Common myeloid progenitor, CD34-positive (primary cell): ENCODE results near the gene KMT2B. TPM values are rescaled to one million over a fixed set of nuclear protein-coding genes. Genes with fewer than 3 reads are reported as not detected.

ENCODE experiments used
- CTCF ChIA-PET: fragments of 350-600 bp; sonication (Branson Sonifier 250); formaldehyde crosslinking; loops from one replicate; lab custom pipeline; 2021; ENCODE audit warnings: antibody characterized with exemption; lab: Charles Lee
- POLR2A ChIA-PET: fragments of 350-600 bp; sonication (Branson Sonifier 250); formaldehyde crosslinking; loops from one replicate; lab custom pipeline; 2021; ENCODE audit warnings: antibody characterized with exemption; lab: Charles Lee
- DNase-seq, 3 donors: peaks; one replicate each; pipeline versions ENCODE4 v3.0.0 to v3.0.0-alpha.2; 2013
- H3K27ac ChIP-seq, 2 experiments: 1 replicate in 1 of 2; 2 replicates in 1 of 2; pipeline ENCODE4 v1.7.0; 2013; ENCODE audit warnings: inconsistent platforms in 2 of 2, low read length in 2 of 2, mild to moderate bottlenecking in 2 of 2, low read depth in 1 of 2, moderate library complexity in 1 of 2; ENCODE audit not compliant: severe bottlenecking in 2 of 2, insufficient read depth in 1 of 2, poor library complexity in 1 of 2
- H3K27me3 ChIP-seq, 5 experiments: replicated peaks in 2 of 5; 1 replicate in 3 of 5; 2 replicates in 2 of 5; pipeline versions ENCODE4 v1.6.1 to v1.7.0; 2013; ENCODE audit warnings: low read length in 4 of 5, mild to moderate bottlenecking in 2 of 5, moderate library complexity in 2 of 5, inconsistent platforms in 1 of 5; ENCODE audit not compliant: insufficient read depth in 5 of 5, control insufficient read depth in 4 of 5
- H3K36me3 ChIP-seq, 4 experiments: 1 replicate in 2 of 4; 2 replicates in 2 of 4; pipeline versions ENCODE4 v1.6.1 to v1.7.0; 2013; ENCODE audit warnings: low read length in 3 of 4, control low read depth in 1 of 4, mild to moderate bottlenecking in 1 of 4; ENCODE audit not compliant: control insufficient read depth in 4 of 4, insufficient read depth in 4 of 4
- H3K4me1 ChIP-seq, 4 experiments: 1 replicate in 3 of 4; 2 replicates in 1 of 4; pipeline versions ENCODE4 v1.6.1 to v1.7.1; 2013; ENCODE audit warnings: low read length in 3 of 4, mild to moderate bottlenecking in 3 of 4, control low read depth in 1 of 4, inconsistent platforms in 1 of 4, moderate library complexity in 1 of 4; ENCODE audit not compliant: control insufficient read depth in 4 of 4, insufficient read depth in 4 of 4; ENCODE audit errors: control extremely low read depth in 1 of 4
- H3K4me3 ChIP-seq, 7 experiments: 1 replicate in 4 of 7; 2 replicates in 3 of 7; pipeline versions ENCODE4 v1.5.1 to v1.7.0; 2013; ENCODE audit warnings: mild to moderate bottlenecking in 7 of 7, low read length in 6 of 7, moderate library complexity in 6 of 7, inconsistent platforms in 2 of 7, low read depth in 2 of 7, control low read depth in 1 of 7; ENCODE audit not compliant: insufficient read depth in 4 of 7, control insufficient read depth in 1 of 7; ENCODE audit errors: extremely low read depth in 1 of 7
- H3K9me3 ChIP-seq, 5 experiments: 1 replicate in 4 of 5; 2 replicates in 1 of 5; pipeline versions ENCODE4 v1.6.1 to v1.7.1; 2013; ENCODE audit warnings: low read length in 4 of 5, mild to moderate bottlenecking in 2 of 5, inconsistent platforms in 1 of 5, low read depth in 1 of 5, moderate library complexity in 1 of 5; ENCODE audit not compliant: control insufficient read depth in 4 of 5, insufficient read depth in 2 of 5; ENCODE audit errors: control extremely low read depth in 1 of 5
- WGBS: methylation state at CpG from one replicate; pipeline ENCODE4 v1.1.5; 2013; ENCODE audit not compliant: insufficient coverage; 5-methylcytosine and 5-hydroxymethylcytosine counted together
- polyA plus RNA-seq: library from polyadenylated mRNA; unstranded; fragments of 120-200 nt; gene quantifications from one replicate; pipeline ENCODE4 v1.2.1, GENCODE V29; 2013

Gene KMT2B, protein sequence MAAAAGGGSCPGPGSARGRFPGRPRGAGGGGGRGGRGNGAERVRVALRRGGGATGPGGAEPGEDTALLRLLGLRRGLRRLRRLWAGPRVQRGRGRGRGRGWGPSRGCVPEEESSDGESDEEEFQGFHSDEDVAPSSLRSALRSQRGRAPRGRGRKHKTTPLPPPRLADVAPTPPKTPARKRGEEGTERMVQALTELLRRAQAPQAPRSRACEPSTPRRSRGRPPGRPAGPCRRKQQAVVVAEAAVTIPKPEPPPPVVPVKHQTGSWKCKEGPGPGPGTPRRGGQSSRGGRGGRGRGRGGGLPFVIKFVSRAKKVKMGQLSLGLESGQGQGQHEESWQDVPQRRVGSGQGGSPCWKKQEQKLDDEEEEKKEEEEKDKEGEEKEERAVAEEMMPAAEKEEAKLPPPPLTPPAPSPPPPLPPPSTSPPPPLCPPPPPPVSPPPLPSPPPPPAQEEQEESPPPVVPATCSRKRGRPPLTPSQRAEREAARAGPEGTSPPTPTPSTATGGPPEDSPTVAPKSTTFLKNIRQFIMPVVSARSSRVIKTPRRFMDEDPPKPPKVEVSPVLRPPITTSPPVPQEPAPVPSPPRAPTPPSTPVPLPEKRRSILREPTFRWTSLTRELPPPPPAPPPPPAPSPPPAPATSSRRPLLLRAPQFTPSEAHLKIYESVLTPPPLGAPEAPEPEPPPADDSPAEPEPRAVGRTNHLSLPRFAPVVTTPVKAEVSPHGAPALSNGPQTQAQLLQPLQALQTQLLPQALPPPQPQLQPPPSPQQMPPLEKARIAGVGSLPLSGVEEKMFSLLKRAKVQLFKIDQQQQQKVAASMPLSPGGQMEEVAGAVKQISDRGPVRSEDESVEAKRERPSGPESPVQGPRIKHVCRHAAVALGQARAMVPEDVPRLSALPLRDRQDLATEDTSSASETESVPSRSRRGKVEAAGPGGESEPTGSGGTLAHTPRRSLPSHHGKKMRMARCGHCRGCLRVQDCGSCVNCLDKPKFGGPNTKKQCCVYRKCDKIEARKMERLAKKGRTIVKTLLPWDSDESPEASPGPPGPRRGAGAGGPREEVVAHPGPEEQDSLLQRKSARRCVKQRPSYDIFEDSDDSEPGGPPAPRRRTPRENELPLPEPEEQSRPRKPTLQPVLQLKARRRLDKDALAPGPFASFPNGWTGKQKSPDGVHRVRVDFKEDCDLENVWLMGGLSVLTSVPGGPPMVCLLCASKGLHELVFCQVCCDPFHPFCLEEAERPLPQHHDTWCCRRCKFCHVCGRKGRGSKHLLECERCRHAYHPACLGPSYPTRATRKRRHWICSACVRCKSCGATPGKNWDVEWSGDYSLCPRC (N-terminal part only)
- polyA plus RNA-seq = 22.3 TPM

DNA sequence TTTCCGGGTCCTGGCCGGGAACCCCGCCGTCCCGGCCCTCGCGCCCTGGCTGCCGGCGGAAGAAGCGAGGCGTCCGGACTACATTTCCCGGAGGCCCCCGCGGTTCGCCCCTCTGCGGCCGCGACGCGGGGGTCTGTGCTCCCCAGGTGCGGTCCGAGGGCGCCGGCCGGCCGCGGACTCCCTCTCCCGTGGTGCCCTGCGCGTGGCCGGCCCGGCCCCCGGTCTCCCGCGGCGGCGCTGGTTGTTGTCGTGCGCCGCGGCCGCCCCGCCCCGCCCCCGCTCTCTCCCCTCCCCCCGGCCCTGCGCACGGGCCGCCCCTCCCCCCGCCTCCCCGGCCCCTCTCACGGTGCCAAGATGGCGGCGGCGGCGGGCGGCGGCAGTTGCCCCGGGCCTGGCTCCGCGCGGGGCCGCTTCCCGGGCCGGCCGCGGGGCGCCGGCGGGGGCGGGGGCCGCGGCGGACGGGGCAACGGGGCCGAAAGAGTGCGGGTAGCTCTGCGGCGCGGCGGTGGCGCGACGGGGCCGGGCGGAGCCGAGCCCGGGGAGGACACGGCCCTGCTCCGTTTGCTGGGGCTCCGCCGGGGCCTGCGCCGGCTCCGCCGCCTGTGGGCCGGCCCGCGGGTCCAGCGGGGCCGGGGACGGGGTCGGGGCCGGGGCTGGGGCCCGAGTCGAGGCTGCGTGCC is at the start of gene KMT2B:
Gene KMT2B, plus strand, starts transcription at position 339 of the 680 bp plus-strand sequence. Its CDS starts 16 bp downstream, at position 355.
- Histone ChIP-seq H3K4me1 (peaks cover 0 to 45% (median 32%) of the 10 kb centered on the region in 4 experiments), H3K27me3 (no peaks in the 10 kb centered on the region), H3K36me3 (peaks cover 0 to 33% (median 18%) of the 10 kb centered on the region in 4 experiments), H3K27ac (peak within 1 kb of the TSS; percentile 58 to 83), H3K4me3 (peak within 1 kb of the TSS; percentile 74 to 92 (median 82)), H3K9me3 (no peaks in the 10 kb centered on the region)
- no peak for DNase-seq
- 0% methylated on average over 58 of the region's 109 CpGs for WGBS
- CTCF ChIA-PET = interaction anchor here (0.9 kb wide), 1 partner anchor 10 kb away, joined by 5 read pairs; no protein-coding TSS in a partner anchor
- POLR2A ChIA-PET = interaction anchor here (1.1 kb wide), 1 partner anchor 27 kb away, joined by 4 read pairs; the partner anchor contains the start of genes PSENEN and U2AF1L4

DNA sequence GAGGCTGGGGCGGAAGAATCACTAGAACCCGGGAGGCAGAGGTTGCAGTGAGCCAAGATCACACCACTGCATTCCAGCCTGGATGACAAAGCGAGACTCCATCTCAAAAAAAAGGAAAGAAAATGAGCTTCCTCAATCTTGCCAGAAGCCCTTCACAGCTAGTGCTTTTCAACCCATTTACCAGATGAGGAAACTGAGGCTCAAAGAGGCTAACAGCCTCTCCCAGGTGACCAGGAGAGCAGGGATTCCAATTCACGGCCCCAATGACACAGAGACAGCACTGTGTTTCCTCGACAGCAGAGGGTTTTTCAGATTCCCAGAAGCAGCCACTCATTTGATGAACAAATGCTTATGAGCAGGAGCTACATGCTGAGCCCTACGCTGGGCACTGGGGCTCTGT is 48.2 kb upstream of the KMT2B start:
- Histone ChIP-seq H3K27me3 (peaks cover 4 to 36% (median 10%) of the 10 kb centered on the region in 5 experiments), H3K4me3 (no peak overlapping the region), H3K36me3 (peaks cover 0 to 8% (median 1%) of the 10 kb centered on the region in 4 experiments), H3K9me3 (no peaks in the 10 kb centered on the region), H3K4me1 (peaks cover 0 to 4% (median 3%) of the 10 kb centered on the region in 4 experiments), H3K27ac (no peak overlapping the region)
- WGBS = 84% methylated on average over 6 of the region's 6 CpGs
- no peak for DNase-seq
- POLR2A ChIA-PET = interaction anchor here (0.9 kb wide), 1 partner anchor 21 kb away, joined by 3 read pairs; the partner anchor contains the start of gene COX6B1
- CTCF ChIA-PET = interaction anchor here (1.4 kb wide), 1 partner anchor 23 kb away, joined by 4 read pairs; no protein-coding TSS in a partner anchor

DNA sequence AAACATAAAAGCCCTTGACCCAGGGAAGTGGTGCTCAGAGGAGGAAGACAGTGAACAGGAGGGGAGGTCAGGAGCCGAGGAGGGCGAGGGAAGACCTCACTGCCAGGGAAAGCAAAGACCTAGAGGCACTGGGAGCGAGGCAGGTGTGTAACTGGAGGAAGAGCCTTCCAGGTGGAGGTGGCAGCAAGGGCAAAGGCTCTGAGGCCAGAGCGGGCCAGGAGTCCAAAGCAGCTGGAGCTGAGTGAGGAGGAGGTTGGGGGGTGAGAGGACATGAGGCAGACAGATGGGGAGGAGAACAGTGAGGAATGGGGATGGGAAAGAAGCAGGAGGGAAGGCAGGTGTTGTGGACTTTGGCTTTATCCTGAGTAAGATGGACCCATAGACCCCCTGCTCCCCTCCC is 47.8 kb upstream of the KMT2B start:
- WGBS = 75% methylated on average over 4 of the region's 4 CpGs
- Histone ChIP-seq H3K4me1 (peaks cover 0 to 4% (median 3%) of the 10 kb centered on the region in 4 experiments), H3K9me3 (no peaks in the 10 kb centered on the region), H3K27ac (no peak overlapping the region), H3K4me3 (no peak overlapping the region), H3K36me3 (peaks cover 0 to 7% (median under 1%) of the 10 kb centered on the region in 4 experiments), H3K27me3 (peaks cover 5 to 39% (median 10%) of the 10 kb centered on the region in 5 experiments)
- no peak for DNase-seq
- ChIA-PET POLR2A (no interaction called here), CTCF (interaction anchor here (1.4 kb wide), 1 partner anchor 23 kb away, joined by 4 read pairs; no protein-coding TSS in a partner anchor)

DNA sequence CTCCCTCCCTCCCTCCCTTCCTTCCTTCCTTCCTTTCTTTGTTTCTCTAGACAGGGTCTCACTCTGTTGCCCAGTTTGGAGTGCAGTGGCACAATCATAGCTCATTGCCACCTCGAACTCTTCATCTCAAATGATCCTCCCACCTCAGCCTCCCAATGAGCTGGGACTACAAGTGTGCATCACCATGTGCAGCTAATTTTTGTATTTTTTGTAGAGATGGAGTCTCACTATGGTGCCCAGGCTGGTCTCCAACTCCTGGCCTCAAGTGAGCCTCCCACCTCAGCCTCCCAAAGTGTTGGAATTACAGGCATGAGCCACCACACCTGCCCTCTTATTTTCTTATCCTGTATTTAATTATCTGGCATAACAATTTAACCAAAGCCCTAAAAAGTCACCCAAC is 47.1 kb upstream of the KMT2B start:
- H3K9me3 ChIP-seq = no peaks in the 10 kb centered on the region
- no peaks in the 10 kb centered on the region for H3K36me3 ChIP-seq
- no peak overlapping the region for H3K27ac ChIP-seq
- H3K27me3 ChIP-seq = peaks cover 6 to 39% (median 12%) of the 10 kb centered on the region in 5 experiments
- WGBS = 100% methylated on average over 1 of the region's 1 CpG
- ChIA-PET CTCF (interaction anchor here (0.6 to 1.0 kb wide), 2 partner anchors 10 to 59 kb away, joined by 3 read pairs; no protein-coding TSS in a partner anchor), POLR2A (interaction anchor here (0.5 kb wide), 1 partner anchor 674 kb away, joined by 3 read pairs; no protein-coding TSS in a partner anchor)
- DNase-seq = no peak
- no peak overlapping the region for H3K4me3 ChIP-seq
- H3K4me1 ChIP-seq = peaks cover 0 to 4% (median 3%) of the 10 kb centered on the region in 4 experiments

DNA sequence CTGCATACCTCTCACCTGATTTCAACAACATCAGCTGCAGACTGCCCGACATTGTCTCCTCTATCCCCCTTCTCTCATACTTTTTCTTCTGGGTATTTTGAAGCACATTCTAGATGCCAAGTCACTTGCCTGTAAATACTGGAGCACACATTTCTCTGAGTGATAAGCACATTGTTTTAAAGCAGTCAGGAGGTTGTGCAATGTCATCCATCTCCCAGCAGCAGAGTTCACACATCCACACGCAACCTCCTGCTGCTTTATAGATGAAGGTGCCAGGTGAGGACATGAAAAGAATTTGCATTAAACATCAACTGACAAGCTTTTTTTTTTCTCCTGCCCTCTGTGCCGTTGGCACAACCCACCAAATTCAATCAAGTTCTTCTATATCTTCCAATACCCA is 46.0 kb upstream of the KMT2B start:
- WGBS = 25% methylated on average over 2 of the region's 3 CpGs
- Histone ChIP-seq H3K27ac (no peak overlapping the region), H3K4me3 (no peak overlapping the region), H3K4me1 (peaks cover 0 to 4% (median 3%) of the 10 kb centered on the region in 4 experiments), H3K9me3 (no peaks in the 10 kb centered on the region), H3K36me3 (no peaks in the 10 kb centered on the region), H3K27me3 (peaks cover 6 to 39% (median 12%) of the 10 kb centered on the region in 5 experiments)
- POLR2A ChIA-PET = no interaction called here
- DNase-seq = peak; percentile 68 to 92 (median 85)
- CTCF ChIA-PET = interaction anchor here (1.2 kb wide), 1 partner anchor 21 kb away, joined by 3 read pairs; no protein-coding TSS in a partner anchor
